IMR-90 (cell line): ENCODE results near the gene DAGLA.

Experiments used
- CEBPB ChIP-seq: IDR thresholded peaks from 2 replicates; pipeline ENCODE4 v1.6.1; 2012; ENCODE audit warnings: low read depth, low read length, improper control_type of control experiment
- CHD1 ChIP-seq: IDR thresholded peaks from 2 replicates; pipeline ENCODE4 v1.6.1; 2012; ENCODE audit warnings: low read depth, low read length, improper control_type of control experiment
- CTCF ChIP-seq: conservative IDR thresholded peaks from 2 replicates; pipeline ENCODE4 v1.5.1; 2012; ENCODE audit warnings: mild to moderate bottlenecking, low read depth, low read length, improper control_type of control experiment
- FOS ChIP-seq: fragments of 150-350 bp; IDR thresholded peaks from 2 replicates; pipeline ENCODE4 v1.6.1; 2016; ENCODE audit warnings: low read depth, low read length
- MAZ ChIP-seq: IDR thresholded peaks from 2 replicates; pipeline ENCODE4 v1.6.1; 2012; ENCODE audit warnings: low read depth, mild to moderate bottlenecking, low read length, improper control_type of control experiment, moderate library complexity, borderline replicate concordance
- NFE2L2 ChIP-seq: fragments of 150-350 bp; IDR thresholded peaks from 2 replicates; pipeline ENCODE4 v1.6.1; 2016; ENCODE audit warnings: low read depth, mild to moderate bottlenecking, low read length
- POLR2A ChIP-seq: IDR thresholded peaks from 2 replicates; pipeline ENCODE4 v1.6.1; 2012; ENCODE audit warnings: mild to moderate bottlenecking, low read depth, low read length
- RAD21 ChIP-seq: IDR thresholded peaks from 2 replicates; pipeline ENCODE4 v1.6.1; 2012; ENCODE audit warnings: low read length, improper control_type of control experiment
- RCOR1 ChIP-seq: IDR thresholded peaks from 2 replicates; pipeline ENCODE4 v1.6.1; 2012; ENCODE audit warnings: mild to moderate bottlenecking, low read length, improper control_type of control experiment; ENCODE audit not compliant: insufficient replicate concordance
- USF2 ChIP-seq: fragments of 150-350 bp; IDR thresholded peaks from 2 replicates; pipeline ENCODE4 v1.6.1; 2017; ENCODE audit warnings: mild to moderate bottlenecking, antibody characterized with exemption, low read length, low read depth

GRCh38 chr11:61782299-61782698 is 102.1 kb downstream of the DAGLA start:
- TF ChIP-seq CEBPB, result no peak
- no peak for TF ChIP-seq CTCF
- no peak for TF ChIP-seq MAZ
- TF ChIP-seq RAD21, result no peak
- TF ChIP-seq CHD1, result no peak
- no peak for TF ChIP-seq POLR2A
- no peak for TF ChIP-seq FOS
- no peak for TF ChIP-seq NFE2L2
- no peak for TF ChIP-seq RCOR1
- TF ChIP-seq USF2, result no peak
